GM19372 (cell line): ENCODE results near the gene COX6B1.
"Not testable (repeated sequence)": the region's sequence is repeated elsewhere in the genome, so short reads cannot be mapped to it uniquely, and the experiment has no call there.

Experiments
- ATAC-seq: cut with Tn5 transposase; IDR thresholded peaks from one replicate; pipeline ENCODE4 v1.9.1; 2021; ENCODE audit warnings: mild to moderate bottlenecking, low read depth, moderate library complexity; ENCODE audit not compliant: unreplicated experiment

The COX6B1 gene

DNA sequence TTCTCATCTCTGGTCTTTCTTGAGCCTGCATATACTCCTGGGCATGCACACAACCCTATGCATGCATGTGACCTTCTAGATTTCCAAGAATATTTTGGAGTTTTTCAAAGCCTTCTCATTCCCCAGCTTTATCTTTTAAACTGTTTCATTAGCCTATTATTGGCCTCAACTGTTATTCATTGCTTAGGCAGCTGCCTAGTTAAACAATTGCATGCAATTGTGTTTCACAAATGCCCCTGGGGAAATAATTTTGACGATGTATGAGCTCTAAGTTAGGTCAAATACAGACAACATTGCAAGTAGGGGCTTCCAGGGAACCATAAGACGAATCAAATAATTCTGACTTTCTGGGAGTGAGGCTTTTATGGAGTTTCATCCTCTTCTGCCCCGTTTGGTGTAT is 15.9 kb downstream of the COX6B1 start:
- no peak for ATAC-seq

DNA sequence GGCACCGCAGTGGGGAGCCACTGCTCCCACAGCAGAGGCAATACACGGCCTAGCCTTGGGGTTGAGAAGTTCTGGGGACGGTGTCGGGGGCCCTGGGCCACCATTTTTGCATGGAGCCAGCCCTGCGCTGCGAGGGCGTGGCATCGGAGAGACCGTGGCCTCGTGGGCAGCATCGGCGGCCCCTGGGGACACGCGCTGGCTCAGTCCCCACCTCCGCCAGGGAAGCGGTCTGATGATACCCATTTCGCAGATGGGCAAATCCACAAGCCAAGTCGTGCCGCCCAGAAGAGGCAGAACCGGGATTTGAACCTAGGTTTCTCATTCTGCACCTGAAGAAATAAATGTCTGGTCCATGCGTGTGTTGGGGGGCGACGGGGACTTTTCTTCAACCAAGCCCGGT is 17.0 kb downstream of the COX6B1 start:
- no peak for ATAC-seq

DNA sequence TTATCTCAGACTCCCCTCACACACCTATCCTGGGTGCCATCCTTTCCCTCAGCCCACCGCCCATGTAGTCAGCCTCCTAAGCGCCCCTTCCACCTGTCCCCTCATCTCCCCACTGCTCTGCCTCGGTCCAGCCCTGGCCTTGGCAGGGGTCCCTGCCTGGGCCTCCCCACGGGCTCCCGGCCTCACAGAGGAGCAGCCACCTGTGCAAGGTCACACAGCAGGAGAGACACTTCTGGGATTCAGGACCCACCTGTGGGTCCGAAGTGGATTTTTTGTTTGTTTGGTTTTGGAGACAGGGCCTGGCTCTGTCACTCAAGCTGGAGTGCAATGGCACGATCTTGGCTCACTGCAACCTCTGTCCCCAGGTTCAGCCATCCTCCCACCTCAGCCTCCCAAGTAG is 17.5 kb downstream of the COX6B1 start:
- ATAC-seq: no peak

DNA sequence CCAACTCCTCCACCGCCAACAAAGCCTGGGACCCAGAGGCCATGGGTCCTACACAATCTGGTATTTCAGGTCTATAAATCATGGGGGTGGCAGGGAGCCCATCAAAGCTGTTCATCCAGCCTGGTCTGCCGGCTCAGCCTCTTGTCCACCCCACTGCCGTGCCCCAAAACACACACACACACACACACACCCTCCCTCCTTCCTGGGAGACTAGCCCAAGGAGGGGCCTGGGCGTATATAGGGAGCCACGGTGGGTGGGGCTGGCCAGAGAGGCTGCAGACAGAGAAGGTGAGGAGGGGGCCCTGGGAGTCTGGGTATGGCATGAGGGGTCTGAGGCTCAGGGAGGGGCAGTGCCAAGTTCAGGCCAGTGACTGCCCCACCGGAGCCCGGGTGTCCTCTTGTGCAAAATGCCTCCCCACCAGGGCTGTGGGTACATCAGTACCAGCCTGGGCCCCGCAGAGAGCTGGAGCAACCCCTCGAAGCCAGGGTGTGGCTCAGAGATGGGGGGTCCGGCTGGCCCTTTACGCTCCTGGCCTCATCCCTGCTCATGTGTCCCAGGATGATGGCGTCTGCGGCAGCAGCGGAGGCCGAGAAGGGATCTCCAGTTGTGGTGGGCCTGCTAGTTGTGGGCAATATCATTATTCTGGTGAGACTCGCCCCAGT is 18.3 kb downstream of the COX6B1 start, which contains the start of gene UPK1A:
Gene UPK1A (plus strand): TSS at position 267 of the 663 bp plus-strand sequence. CDS start 296 bp downstream, at position 563.
- no peak for ATAC-seq

DNA sequence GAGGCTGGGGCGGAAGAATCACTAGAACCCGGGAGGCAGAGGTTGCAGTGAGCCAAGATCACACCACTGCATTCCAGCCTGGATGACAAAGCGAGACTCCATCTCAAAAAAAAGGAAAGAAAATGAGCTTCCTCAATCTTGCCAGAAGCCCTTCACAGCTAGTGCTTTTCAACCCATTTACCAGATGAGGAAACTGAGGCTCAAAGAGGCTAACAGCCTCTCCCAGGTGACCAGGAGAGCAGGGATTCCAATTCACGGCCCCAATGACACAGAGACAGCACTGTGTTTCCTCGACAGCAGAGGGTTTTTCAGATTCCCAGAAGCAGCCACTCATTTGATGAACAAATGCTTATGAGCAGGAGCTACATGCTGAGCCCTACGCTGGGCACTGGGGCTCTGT is 21.4 kb downstream of the COX6B1 start:
- no peak for ATAC-seq

DNA sequence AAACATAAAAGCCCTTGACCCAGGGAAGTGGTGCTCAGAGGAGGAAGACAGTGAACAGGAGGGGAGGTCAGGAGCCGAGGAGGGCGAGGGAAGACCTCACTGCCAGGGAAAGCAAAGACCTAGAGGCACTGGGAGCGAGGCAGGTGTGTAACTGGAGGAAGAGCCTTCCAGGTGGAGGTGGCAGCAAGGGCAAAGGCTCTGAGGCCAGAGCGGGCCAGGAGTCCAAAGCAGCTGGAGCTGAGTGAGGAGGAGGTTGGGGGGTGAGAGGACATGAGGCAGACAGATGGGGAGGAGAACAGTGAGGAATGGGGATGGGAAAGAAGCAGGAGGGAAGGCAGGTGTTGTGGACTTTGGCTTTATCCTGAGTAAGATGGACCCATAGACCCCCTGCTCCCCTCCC is 21.9 kb downstream of the COX6B1 start:
- ATAC-seq: no peak

DNA sequence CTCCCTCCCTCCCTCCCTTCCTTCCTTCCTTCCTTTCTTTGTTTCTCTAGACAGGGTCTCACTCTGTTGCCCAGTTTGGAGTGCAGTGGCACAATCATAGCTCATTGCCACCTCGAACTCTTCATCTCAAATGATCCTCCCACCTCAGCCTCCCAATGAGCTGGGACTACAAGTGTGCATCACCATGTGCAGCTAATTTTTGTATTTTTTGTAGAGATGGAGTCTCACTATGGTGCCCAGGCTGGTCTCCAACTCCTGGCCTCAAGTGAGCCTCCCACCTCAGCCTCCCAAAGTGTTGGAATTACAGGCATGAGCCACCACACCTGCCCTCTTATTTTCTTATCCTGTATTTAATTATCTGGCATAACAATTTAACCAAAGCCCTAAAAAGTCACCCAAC is 22.6 kb downstream of the COX6B1 start:
- no peak for ATAC-seq

DNA sequence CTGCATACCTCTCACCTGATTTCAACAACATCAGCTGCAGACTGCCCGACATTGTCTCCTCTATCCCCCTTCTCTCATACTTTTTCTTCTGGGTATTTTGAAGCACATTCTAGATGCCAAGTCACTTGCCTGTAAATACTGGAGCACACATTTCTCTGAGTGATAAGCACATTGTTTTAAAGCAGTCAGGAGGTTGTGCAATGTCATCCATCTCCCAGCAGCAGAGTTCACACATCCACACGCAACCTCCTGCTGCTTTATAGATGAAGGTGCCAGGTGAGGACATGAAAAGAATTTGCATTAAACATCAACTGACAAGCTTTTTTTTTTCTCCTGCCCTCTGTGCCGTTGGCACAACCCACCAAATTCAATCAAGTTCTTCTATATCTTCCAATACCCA is 23.7 kb downstream of the COX6B1 start:
- no peak for ATAC-seq

DNA sequence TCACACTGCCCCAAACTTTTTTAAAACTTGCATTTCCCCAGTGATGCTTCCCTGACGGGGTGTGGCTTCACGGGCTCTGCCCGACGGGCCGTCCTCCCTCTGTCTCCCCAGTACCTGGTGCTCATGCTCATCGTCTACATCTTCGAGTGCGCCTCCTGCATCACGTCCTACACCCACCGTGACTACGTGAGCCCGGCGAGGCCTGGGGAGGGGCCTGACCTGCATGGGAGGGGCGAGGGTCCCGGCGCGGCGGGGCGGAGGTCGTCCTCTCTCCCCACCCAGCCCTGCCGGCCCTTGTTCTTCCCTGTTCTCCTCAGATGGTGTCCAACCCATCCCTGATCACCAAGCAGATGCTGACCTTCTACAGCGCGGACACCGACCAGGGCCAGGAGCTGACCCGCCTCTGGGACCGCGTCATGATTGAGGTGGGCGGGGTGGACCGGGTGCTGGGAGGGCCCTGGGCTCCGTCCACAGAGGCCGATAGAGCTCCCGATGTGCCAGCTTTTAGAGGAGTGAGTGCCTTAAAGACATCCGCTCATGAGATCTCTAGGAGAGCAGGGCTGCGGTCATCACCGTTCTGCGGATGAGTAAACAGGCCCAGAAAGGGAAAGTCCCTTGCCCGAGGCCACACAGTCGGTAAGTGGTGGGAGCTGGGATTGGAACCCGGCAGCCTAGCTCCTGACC is 25.1 kb downstream of the COX6B1 start:
- no peak for ATAC-seq

DNA sequence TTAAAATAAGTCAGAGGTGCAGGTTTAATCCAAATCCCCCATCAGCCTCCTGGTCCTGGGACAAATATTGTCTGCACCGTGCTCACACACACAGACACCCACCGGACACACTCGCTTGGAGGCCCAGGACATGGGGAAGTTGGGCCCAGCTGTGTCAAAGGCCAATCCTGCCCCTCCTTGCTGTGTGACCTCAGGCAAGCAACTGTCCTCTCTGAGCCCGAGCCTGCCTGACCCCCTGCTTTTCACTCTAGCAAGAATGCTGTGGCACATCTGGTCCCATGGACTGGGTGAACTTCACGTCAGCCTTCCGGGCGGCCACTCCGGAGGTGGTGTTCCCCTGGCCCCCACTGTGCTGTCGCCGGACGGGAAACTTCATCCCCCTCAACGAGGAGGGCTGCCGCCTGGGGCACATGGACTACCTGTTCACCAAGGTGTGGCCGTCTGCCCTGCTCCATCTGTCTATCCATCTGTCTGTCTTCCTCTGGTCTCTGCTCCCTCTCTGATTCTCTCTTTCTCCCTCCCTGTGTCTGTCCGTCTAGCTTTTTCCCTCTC is 27.5 kb downstream of the COX6B1 start:
- ATAC-seq: no peak

DNA sequence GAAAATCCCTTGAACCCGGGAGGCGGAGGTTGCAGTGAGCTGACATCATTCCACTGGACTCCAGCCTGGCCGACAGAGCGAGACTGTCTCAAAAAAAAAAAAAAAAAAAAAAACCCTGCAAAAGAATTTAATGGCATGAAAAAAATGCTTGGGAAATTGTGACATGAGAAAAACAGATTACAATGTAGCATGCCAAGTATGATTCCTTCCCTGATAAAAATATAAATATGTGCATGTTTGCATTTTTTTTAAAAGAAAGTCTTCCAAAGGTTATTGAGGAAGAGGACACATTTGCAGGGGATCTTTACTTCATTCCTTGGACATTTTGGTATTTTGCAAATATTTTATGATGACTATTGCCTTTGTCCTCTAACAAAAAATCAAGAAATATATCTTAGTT is 41.7 kb downstream of the COX6B1 start:
- no peak for ATAC-seq

DNA sequence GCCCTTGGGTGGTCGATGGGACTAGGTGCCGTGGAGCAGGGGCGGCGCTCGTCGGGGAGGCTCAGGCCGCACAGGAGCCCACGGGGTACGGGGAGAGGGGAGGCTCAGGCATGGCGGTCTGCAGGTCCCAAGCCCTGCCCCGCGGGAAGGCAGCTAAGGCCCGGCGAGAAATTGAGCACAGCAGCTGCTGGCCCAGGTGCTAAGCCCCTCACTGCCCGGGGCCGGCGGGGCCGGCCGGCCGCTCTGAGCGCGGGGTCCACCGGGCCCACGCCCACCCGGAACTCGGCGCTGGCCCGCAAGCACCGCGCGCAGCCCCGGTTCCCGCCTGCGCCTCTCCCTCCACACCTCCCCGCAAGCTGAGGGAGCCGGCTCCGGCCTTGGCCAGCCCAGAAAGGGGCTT is 43.0 kb downstream of the COX6B1 start:
- ATAC-seq: not testable (repeated sequence)

DNA sequence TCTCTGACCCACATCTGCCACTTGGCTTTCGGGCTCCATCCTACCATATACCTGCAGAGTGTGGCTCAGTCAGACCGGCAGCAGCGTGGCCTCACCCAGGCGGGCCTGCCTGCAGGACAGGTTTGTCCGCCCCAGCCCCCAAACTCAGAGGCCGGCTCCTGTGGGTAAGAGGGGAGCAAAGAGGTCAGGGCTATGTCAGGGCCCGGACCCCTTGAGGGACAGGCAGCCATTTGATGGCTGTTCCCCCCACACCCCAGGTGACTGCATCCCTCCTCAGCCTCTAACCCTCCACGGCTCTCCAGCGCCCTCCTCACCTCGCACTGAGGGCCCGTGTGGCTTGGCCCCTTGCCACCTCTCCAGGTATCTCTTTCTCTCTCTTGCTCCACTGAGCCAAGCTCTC is 43.9 kb downstream of the COX6B1 start:
- ATAC-seq: no peak

DNA sequence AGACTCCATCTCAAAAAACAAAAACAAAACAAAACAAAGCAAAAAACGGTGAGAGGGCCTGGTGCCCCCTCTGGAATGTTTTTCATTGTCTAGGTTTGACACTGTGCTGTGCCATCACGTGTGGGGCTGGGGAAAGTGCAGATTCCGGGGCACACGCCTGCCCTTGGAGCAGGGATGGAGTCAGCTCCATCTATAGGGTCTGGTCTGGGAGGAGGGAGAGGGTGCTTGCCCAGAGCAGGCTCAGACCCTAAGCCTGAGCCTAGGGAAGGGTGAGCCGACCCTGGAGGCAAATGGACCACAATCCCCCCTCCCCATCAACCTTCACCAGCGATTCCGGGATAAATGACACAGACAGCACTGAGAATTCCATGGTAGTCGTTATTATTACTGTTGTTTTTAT is 45.3 kb downstream of the COX6B1 start:
- no peak for ATAC-seq

DNA sequence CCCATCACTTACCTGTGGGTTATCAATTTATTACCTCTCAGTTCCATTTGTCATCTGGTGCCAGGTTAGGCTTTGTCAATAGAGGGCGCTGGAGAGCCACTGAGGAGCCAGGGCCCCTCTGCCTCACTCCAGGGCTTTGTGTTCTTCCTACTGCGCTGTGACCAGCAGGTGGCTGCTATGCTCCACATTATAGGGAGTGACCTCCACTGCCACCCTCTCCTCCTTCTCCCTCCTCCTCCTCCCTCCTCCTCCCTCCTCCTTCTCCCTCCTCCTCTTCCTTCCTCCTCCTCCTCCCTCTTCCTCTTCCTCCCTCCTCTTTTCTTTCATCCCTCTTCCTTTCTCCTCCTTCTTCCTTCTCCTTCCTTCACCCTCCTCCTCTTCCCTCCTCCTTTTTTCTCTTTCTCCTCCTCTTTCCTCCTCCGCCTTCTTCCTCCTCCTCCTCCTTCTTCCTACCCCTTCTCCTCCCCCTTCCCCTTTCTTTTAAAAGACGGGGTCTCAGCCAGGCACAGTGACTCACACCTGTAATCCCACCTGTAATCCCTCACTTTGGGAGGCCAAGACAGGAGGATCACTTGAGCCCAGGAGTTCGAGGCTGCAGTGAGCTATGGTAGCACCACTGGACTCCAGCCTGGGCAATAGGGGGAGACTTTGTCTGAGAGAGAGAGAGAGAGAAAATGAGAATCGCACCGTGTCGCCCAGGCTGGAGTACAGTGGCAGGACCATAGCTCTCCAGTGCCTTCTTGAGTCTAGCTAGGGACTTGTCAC is 45.9 kb downstream of the COX6B1 start:
- ATAC-seq: no peak

DNA sequence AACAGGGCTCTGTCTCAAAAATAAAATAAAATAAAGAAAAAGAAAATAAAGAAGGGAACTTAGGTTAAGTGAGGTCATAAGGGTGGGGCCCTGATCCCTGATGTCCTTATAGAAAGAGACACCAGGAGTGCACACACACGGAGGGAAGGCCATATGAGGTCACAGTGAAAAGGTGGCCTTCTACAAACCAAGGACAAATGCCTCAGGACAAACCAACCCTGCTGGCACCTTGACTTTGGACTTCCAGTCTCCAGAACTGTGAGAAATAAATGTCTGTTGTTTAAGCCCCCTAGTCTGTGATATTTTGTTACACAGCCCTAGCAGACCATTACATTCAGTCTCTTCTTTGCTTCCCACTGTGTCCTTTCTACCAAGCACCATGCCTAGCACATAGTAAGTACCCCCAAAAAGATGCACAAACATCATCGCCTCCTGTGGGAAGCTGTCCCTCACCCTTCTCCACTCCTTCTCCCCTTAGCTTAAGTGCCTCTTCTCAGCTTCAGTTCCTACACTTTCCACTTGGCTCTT is 47.8 kb downstream of the COX6B1 start:
- no peak for ATAC-seq

DNA sequence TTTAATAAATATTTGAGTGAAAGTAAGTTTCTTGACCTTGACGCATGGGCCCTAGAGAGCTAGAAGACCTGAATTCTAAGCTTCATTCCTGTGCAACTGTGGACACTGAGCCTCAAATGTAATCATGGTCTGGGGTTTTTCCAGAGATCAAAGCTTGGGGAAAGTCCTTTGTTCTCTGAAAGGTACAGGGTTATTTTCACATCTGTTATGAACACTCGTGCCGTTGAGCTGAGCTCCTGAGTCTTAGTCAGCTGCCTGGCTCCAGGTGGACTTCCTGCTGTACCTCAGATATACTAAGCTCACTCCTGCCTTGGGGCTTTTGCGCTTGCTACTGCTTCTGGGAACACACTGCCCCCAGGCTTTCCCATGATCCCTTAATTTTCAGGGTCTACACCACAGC is 48.7 kb downstream of the COX6B1 start:
- no peak for ATAC-seq

DNA sequence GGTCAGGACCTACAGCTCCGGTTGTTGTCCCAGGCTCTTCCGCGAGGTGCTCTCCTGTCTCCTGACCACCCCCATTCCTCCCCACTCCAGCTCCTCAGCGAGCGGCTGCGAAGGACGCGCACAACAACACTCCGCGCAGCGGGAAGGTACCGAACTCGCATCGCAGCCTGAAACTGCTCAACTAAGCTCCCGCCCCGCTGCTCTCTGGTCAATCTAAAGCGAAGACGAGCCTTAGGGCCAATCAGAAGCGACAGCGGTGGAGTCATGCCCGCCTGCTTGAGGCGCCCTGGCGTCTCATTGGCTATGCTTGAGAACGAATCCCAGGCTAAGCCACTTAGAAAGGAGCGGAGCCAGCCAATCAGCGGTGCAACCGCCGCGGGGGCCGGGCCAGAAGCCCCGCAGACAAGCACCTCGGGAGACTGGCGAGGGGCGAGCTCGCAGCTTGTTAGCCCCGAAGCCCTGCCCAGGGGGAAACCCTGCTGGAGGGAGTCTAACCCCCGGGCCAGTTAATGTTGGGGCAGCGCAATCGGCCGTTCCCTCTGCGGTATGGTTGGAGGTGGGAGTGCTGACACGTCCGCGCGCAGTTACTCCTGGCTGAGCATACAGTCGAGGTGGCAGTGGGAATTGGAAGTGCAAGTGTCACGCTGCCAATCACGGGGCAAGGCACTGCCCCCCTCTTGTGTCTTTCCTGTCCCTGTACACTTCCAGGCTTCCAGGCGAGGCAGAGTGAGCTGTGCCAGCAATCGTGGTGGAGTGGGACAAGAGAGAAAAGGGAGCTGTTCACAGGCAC is 54.3 kb downstream of the COX6B1 start:
- peak; percentile 96 for ATAC-seq

DNA sequence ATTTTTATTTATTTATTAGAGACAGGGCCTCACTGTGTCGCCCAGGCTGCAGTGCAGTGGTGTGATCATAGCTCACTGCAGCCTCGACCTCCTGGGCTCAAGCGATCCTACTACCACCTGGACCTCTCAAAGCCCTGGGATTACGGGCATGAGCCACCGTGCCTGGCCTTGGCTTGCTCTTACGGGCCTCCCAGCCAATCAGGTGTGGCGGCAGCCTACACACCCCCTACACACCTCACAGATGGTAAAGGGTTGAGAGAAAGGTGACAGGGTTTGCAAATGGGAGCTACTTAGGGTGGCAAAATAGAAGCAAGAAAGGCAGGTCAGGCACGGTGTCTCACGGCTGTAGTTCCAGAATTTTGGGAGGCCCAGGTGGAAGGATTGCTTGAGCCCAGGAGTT is 55.2 kb downstream of the COX6B1 start:
- ATAC-seq: no peak

DNA sequence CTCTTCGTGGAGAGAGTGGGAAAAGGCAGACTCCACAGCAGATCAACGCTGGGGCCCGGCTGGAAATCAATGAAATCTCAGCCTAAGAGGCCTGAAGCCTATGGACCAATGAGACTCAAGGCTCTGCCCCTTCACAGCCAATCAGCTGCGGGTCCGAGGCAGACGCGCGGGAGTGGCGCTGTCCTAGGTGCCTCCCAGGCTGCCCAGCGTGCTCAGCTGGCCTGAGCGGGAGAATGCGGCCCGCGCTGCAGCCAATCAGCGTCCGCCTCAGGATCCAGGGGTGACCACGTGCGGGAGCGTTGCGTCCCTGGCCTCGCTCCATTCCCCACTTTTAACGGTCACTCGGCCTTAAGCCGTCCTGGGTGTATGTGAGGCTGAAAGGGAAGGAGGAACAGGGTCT is 56.1 kb downstream of the COX6B1 start, which contains the start of gene ZBTB32:
Gene ZBTB32 (plus strand): TSS at position 341 of the 400 bp plus-strand sequence. CDS start 10,069 bp downstream, outside the sequence.
- ATAC-seq: no peak
